ENCODE data around the gene MITF.

- TF ChIP-seq, protein P1, sequence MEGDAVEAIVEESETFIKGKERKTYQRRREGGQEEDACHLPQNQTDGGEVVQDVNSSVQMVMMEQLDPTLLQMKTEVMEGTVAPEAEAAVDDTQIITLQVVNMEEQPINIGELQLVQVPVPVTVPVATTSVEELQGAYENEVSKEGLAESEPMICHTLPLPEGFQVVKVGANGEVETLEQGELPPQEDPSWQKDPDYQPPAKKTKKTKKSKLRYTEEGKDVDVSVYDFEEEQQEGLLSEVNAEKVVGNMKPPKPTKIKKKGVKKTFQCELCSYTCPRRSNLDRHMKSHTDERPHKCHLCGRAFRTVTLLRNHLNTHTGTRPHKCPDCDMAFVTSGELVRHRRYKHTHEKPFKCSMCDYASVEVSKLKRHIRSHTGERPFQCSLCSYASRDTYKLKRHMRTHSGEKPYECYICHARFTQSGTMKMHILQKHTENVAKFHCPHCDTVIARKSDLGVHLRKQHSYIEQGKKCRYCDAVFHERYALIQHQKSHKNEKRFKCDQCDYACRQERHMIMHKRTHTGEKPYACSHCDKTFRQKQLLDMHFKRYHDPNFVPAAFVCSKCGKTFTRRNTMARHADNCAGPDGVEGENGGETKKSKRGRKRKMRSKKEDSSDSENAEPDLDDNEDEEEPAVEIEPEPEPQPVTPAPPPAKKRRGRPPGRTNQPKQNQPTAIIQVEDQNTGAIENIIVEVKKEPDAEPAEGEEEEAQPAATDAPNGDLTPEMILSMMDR (IDR thresholded peaks at IDR 0.05) = no peak
- TF ChIP-seq POLR2A (IDR thresholded peaks at IDR 0.05) (no peak), EP300 (IDR thresholded peaks at IDR 0.05; ENCODE audit: low read depth) (no peak)
Measured at GRCh38 chr3:69890084-69890483, 150.8 kb downstream of the MITF start.
